ENCODE results near the gene EFNA4. TPM values are rescaled to one million over a fixed set of nuclear protein-coding genes. Genes with fewer than 3 reads are reported as not detected.

The EFNA4 gene
- polyA plus RNA-seq, 1 donor (not counting 4 experiments of a cell fraction or from before 2014, with no cell fraction given): 7.6 TPM

DNA sequence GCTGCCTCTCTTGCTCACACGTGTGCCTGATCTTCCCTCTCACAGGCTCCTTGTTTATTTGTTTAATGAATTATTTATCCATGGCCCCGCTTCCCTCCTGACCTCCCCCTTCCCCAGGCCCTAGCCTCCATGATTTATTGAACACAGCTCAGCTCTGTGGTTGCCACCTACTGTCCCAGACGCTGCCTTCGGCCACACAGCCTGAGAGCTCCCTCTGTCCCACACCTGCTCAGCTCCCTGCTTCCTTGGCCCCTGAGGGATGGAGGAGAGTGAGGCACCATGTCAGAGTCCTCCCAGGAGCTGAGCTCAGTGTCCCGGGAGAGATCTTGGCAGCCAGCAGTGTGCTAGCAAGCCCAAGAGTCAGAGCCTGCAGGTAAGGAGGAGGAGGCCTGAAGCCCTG lies 12.0 kb downstream of the EFNA4 start:
- no peaks in the 10 kb centered on the region for H3K9me1 ChIP-seq (ENCODE audit: control insufficient read depth, extremely low read depth, insufficient read depth, low read length)
- H3K4me3 ChIP-seq (ENCODE audit: control insufficient read depth in 2 of 3, extremely low read depth in 1 of 3, insufficient read depth in 2 of 3, low read depth in 1 of 3, low read length in 3 of 3): no peak overlapping the region
- FAIRE-seq: no peak
- no peaks in the 10 kb centered on the region for H3K36me3 ChIP-seq (ENCODE audit: control insufficient read depth in 2 of 2, extremely low read depth in 1 of 2, insufficient read depth in 2 of 2, low read length in 2 of 2)
- no peaks in the 10 kb centered on the region for H4K20me1 ChIP-seq (ENCODE audit: control insufficient read depth, extremely low read depth, insufficient read depth, low read length)
- TF ChIP-seq, protein P1, sequence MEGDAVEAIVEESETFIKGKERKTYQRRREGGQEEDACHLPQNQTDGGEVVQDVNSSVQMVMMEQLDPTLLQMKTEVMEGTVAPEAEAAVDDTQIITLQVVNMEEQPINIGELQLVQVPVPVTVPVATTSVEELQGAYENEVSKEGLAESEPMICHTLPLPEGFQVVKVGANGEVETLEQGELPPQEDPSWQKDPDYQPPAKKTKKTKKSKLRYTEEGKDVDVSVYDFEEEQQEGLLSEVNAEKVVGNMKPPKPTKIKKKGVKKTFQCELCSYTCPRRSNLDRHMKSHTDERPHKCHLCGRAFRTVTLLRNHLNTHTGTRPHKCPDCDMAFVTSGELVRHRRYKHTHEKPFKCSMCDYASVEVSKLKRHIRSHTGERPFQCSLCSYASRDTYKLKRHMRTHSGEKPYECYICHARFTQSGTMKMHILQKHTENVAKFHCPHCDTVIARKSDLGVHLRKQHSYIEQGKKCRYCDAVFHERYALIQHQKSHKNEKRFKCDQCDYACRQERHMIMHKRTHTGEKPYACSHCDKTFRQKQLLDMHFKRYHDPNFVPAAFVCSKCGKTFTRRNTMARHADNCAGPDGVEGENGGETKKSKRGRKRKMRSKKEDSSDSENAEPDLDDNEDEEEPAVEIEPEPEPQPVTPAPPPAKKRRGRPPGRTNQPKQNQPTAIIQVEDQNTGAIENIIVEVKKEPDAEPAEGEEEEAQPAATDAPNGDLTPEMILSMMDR (optimal IDR thresholded peaks at IDR 0.05 in 1 of 3, IDR thresholded peaks at IDR 0.05 in 1 of 3, conservative IDR thresholded peaks at IDR 0.05 in 1 of 3; ENCODE audit: extremely low read depth in 1 of 3, insufficient read depth in 2 of 3, low read length in 3 of 3): no peak
- no peak for TF ChIP-seq EZH2 (IDR thresholded peaks at IDR 0.05; ENCODE audit: low read length)
- peaks cover 38% of the 10 kb centered on the region for H3K4me1 ChIP-seq (ENCODE audit: control insufficient read depth, extremely low read depth, insufficient read depth, low read length)
- H2AFZ ChIP-seq (ENCODE audit: control insufficient read depth, low read length): no peak overlapping the region
- H3K9me3 ChIP-seq (ENCODE audit: control insufficient read depth, low read depth, low read length): no peaks in the 10 kb centered on the region
- no peak for DNase-seq (ENCODE audit: low read depth, low spot score)
- no peaks in the 10 kb centered on the region for H3K79me2 ChIP-seq (ENCODE audit: control insufficient read depth, insufficient read depth, low read length)
- no peak overlapping the region for H3K27ac ChIP-seq (ENCODE audit: control insufficient read depth, insufficient read depth, low read length)
- no peak overlapping the region for H3K9ac ChIP-seq (ENCODE audit: control insufficient read depth, extremely low read depth, insufficient read depth, low read length)
- no peak overlapping the region for H3K4me2 ChIP-seq (ENCODE audit: control insufficient read depth, extremely low read depth, insufficient read depth, low read depth, low read length)
- dilution Hi-C loops (cut with MboI; ENCODE audit: extremely low pct_ligation_motif_present, low sequenced_read_pairs): no loop called here
- H3K27me3 ChIP-seq (ENCODE audit: control insufficient read depth, extremely low read depth, insufficient read depth, low read length): peaks cover 16% of the 10 kb centered on the region

DNA sequence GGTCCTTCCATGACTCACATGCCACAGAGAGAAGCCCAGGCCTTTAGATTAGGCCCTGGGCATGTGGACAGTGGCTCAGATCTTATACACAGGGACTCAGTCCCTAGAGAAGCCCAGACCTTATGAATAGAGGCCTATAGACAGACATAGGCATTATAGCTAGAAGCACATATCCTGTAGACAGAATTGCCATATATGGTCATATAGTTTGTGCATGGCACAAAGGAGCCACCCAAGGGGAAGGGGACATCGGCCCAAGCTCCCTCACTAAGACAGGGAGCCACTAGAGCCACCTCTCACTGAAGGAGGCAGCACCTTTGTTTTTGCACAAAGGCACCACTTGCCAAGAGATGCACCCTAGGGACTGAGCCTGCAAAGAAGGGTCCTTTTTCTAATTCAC lies 12.8 kb downstream of the EFNA4 start:
- Histone ChIP-seq H2AFZ (ENCODE audit: control insufficient read depth, low read length) (no peak overlapping the region), H3K4me2 (ENCODE audit: control insufficient read depth, extremely low read depth, insufficient read depth, low read depth, low read length) (no peak overlapping the region), H3K4me3 (ENCODE audit: control insufficient read depth in 2 of 3, extremely low read depth in 1 of 3, insufficient read depth in 2 of 3, low read depth in 1 of 3, low read length in 3 of 3) (no peak overlapping the region), H3K9me3 (ENCODE audit: control insufficient read depth, low read depth, low read length) (no peaks in the 10 kb centered on the region), H3K79me2 (ENCODE audit: control insufficient read depth, insufficient read depth, low read length) (no peaks in the 10 kb centered on the region), H3K4me1 (ENCODE audit: control insufficient read depth, extremely low read depth, insufficient read depth, low read length) (peaks cover 39% of the 10 kb centered on the region), H3K9me1 (ENCODE audit: control insufficient read depth, extremely low read depth, insufficient read depth, low read length) (no peaks in the 10 kb centered on the region), H3K27me3 (ENCODE audit: control insufficient read depth, extremely low read depth, insufficient read depth, low read length) (peaks cover 24% of the 10 kb centered on the region), H4K20me1 (ENCODE audit: control insufficient read depth, extremely low read depth, insufficient read depth, low read length) (no peaks in the 10 kb centered on the region), H3K36me3 (ENCODE audit: control insufficient read depth in 2 of 2, extremely low read depth in 1 of 2, insufficient read depth in 2 of 2, low read length in 2 of 2) (no peaks in the 10 kb centered on the region), H3K9ac (ENCODE audit: control insufficient read depth, extremely low read depth, insufficient read depth, low read length) (no peak overlapping the region), H3K27ac (ENCODE audit: control insufficient read depth, insufficient read depth, low read length) (no peak overlapping the region)
- no peak for TF ChIP-seq EZH2 (IDR thresholded peaks at IDR 0.05; ENCODE audit: low read length)
- TF ChIP-seq, protein P1 (optimal IDR thresholded peaks at IDR 0.05 in 1 of 3, IDR thresholded peaks at IDR 0.05 in 1 of 3, conservative IDR thresholded peaks at IDR 0.05 in 1 of 3; ENCODE audit: extremely low read depth in 1 of 3, insufficient read depth in 2 of 3, low read length in 3 of 3): no peak
- dilution Hi-C loops (cut with MboI; ENCODE audit: extremely low pct_ligation_motif_present, low sequenced_read_pairs): no loop called here
- DNase-seq (ENCODE audit: low read depth, low spot score) (no peak), FAIRE-seq (no peak)

Data from keratinocyte (primary cell).